22Rv1 (cell line): ENCODE data around the gene NUDT1.

ENCODE experiments used
- ZFX ChIP-seq: fragments of 450-650 bp; IDR thresholded peaks from 2 replicates; pipeline ENCODE4 v1.6.1; 2017; ENCODE audit warnings: antibody characterized with exemption, borderline replicate concordance
- TF ChIP-seq, protein P1 (sequence below): fragments of 450-650 bp; IDR thresholded peaks from 2 replicates; pipeline ENCODE4 v1.5.1; 2017; ENCODE audit warnings: mild to moderate bottlenecking

DNA sequence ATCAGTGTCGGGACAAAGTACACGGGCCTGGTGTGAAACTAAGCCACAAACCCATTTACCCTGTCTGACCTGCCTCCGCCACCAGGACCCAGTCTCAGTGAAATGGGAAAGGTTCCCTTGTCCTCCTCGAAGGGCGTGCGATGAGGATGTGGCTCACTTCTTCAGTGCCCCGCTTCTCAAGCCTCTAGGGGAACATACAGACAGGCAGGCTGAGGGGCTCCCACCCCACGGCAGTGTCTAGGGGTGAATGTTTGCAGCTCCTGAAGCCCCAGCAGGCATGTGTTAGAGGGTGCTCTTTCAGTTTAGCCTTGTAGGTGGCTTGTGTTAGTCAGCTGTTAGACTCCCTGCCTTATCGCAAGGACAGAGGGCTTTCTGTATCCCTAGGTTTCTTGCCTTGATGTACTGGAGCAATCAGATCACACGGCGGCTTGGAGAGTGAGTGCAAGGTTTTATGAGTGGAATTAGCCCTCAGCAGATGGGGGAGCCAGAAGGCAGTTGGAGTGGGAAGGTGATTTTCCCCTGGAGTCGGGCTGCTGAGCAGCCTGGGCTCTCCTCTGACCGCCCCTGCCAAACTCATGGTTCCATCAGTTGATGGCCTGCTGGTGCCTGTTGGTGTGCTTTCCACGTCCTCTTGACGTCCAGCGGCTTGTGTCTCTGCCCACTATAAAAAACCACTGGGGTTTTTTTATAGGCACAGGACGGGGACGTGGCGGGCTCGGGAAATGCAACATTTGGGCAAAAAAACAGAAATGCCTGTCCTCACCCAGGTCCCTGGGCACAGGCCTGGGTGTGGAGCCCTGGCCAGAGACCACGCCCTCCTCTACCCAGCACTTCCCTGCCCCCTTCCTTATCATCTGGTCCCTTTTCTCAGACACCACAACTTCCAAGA is 759 bp downstream of the NUDT1 start:
- TF ChIP-seq, protein P1, sequence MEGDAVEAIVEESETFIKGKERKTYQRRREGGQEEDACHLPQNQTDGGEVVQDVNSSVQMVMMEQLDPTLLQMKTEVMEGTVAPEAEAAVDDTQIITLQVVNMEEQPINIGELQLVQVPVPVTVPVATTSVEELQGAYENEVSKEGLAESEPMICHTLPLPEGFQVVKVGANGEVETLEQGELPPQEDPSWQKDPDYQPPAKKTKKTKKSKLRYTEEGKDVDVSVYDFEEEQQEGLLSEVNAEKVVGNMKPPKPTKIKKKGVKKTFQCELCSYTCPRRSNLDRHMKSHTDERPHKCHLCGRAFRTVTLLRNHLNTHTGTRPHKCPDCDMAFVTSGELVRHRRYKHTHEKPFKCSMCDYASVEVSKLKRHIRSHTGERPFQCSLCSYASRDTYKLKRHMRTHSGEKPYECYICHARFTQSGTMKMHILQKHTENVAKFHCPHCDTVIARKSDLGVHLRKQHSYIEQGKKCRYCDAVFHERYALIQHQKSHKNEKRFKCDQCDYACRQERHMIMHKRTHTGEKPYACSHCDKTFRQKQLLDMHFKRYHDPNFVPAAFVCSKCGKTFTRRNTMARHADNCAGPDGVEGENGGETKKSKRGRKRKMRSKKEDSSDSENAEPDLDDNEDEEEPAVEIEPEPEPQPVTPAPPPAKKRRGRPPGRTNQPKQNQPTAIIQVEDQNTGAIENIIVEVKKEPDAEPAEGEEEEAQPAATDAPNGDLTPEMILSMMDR = no peak
- TF ChIP-seq ZFX = no peak
